Upper lobe of right lung (tissue), 1 donor: ENCODE measurements around the gene FUCA1. TPM values are rescaled to one million over a fixed set of nuclear protein-coding genes. Genes with fewer than 3 reads are reported as not detected.

Experiments used
- ATAC-seq: fragments of 200-7000 bp; cut with Tn5 transposase; one replicate; pipeline ENCODE4 v1.9.1; 2020; ENCODE audit warnings: mild to moderate bottlenecking, moderate library complexity
- DNase-seq: peaks from one replicate; pipeline ENCODE4 v3.0.0-alpha.2; 2020
- H3K27ac ChIP-seq: fragments of 200-600 bp; one replicate; pipeline ENCODE4 v1.8.0; 2022
- H3K27me3 ChIP-seq: fragments of 200-600 bp; one replicate; pipeline ENCODE4 v1.8.0; 2022; ENCODE audit warnings: mild to moderate bottlenecking
- H3K36me3 ChIP-seq: fragments of 200-600 bp; one replicate; pipeline ENCODE4 v1.8.0; 2022
- H3K4me1 ChIP-seq: fragments of 200-600 bp; one replicate; pipeline ENCODE4 v1.8.0; 2022
- H3K4me3 ChIP-seq: fragments of 200-600 bp; one replicate; pipeline ENCODE4 v1.8.0; 2022; ENCODE audit warnings: mild to moderate bottlenecking
- H3K9me3 ChIP-seq: fragments of 200-600 bp; one replicate; pipeline ENCODE4 v1.8.0; 2022
- intact Hi-C: fragments of 100-400 bp; cut with DNase I; formaldehyde crosslinking; loops from one replicate; pipeline ENCODE4 v1.11.0; 2022
- total RNA-seq: library from RNA; stranded (reverse); fragmentation: NEBNext Ultra II Directional; extraction: Animal tissue kit (Norgen Biotek cat#: 25700); gene quantifications from one replicate; pipeline ENCODE4 v1.2.1, GENCODE V29; 2021
- TF ChIP-seq, protein P1 (sequence below): fragments of 200-600 bp; IDR thresholded peaks from one replicate; pipeline ENCODE4 v1.8.0; 2022; ENCODE audit warnings: antibody characterized with exemption
- donor health status: DM: no; HTN: yes; CAD: no; lungs with severe emphysema.

Gene FUCA1
- total RNA-seq, 1 donor from 2014 or later = 44.4 TPM

DNA sequence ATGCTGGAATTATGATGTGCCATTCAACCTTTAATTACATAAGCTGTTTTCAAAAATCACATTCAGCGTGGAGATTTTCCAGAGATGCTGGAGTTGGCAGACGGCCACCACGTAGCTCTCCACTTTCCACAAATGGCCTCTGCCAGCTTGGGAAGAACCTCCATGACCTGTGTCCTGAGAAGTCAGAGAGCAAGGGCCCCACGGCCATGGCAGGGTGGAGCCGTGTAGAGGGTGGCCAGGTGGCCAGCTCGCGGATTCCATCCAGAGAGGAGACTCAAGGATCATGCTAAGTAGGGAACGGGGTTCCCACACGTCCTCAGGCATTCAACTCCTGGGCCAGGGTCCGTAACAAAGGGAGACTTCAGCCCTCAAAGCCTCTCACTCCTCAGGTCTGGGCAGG, 66.2 kb downstream of the FUCA1 start:
- ATAC-seq (no peak), DNase-seq (no peak)
- H3K9me3 ChIP-seq = no peaks in the 10 kb centered on the region
- peaks cover 23% of the 10 kb centered on the region for H3K4me1 ChIP-seq
- H3K36me3 ChIP-seq = peaks cover 19% of the 10 kb centered on the region
- no peaks in the 10 kb centered on the region for H3K27me3 ChIP-seq
- peak overlapping the region; percentile 98 for H3K27ac ChIP-seq
- intact Hi-C loops = no loop called here
- TF ChIP-seq, protein P1, sequence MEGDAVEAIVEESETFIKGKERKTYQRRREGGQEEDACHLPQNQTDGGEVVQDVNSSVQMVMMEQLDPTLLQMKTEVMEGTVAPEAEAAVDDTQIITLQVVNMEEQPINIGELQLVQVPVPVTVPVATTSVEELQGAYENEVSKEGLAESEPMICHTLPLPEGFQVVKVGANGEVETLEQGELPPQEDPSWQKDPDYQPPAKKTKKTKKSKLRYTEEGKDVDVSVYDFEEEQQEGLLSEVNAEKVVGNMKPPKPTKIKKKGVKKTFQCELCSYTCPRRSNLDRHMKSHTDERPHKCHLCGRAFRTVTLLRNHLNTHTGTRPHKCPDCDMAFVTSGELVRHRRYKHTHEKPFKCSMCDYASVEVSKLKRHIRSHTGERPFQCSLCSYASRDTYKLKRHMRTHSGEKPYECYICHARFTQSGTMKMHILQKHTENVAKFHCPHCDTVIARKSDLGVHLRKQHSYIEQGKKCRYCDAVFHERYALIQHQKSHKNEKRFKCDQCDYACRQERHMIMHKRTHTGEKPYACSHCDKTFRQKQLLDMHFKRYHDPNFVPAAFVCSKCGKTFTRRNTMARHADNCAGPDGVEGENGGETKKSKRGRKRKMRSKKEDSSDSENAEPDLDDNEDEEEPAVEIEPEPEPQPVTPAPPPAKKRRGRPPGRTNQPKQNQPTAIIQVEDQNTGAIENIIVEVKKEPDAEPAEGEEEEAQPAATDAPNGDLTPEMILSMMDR = no peak
- H3K4me3 ChIP-seq = peak overlapping the region; percentile 86

DNA sequence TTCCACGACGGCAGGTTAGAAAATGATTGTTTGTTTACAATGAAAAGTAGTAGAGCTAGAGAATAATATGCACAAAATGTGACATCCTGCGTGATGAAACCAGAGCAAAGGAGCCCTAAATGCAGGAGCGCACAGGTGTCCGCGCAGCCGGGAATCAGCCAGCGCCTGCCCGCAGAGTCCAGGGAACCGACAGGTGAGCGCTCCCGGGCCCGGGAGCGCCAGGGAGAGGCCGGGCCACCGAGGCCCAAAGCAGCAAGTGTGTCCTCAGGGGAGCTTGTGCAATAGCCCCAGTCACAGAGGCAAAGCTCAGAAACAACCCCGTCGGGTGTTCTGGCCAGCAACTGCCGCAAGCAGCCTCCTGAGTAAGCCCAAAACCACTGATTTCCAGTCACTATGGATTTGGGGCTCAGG, 66.7 kb downstream of the FUCA1 start:
- intact Hi-C loops = no loop called here
- peak; percentile 83 for DNase-seq
- ATAC-seq = peak; percentile 3

DNA sequence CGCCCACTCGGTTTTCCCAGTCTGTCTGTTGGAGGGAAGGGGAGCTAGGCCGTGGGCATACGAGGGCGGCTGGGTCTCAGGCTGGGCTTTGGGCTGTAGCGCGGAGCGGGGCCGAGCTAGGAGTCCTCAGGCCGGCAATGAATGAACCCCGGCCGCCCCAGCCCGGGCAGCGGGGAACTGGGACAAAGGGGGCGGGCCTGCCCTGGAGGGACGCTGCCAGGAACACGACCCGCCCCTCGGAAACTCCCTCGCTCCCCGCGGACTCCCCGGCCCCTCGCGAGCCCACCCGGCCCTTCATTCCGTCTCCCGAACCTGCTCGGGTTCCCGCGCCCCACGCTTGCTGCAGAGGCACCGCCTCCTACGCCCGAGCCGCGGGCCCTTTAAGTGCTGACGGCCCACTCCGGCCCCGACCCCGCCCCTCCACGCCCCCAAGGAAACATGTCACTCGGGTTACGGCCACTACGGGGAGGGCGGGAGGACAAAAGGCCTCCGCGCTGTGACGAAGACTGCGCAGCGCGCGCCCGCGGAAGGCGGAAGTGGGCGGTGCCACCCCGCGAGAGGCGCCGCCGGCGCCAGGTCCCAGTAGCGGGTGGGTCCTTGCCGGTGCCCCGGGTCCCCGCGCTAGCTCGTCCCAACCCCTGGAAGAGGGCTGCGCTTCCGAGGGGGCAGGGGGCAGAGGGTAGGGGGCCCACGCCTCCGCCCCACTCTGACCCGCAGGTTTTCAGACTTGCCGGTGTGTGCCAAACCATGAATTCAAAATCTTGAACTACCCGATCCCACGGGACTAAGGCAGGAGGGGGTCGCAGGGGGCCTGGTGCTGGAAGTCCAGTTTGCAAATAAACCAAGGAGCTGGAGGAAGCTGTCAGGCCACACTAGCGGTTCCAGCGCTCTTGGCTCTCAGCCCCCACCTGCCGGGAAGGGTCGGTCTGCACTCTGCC, 67.4 kb downstream of the FUCA1 start, which contains the start of gene GALE:
GALE (minus strand) TSS at position 355 of the 938 bp plus-strand sequence. CDS start 1,747 bp downstream, outside the sequence.
- peak; percentile 93 for ATAC-seq

More for the DNA sequence above, 66.7 kb downstream of the FUCA1 start:
- peaks cover 25% of the 10 kb centered on the region for H3K36me3 ChIP-seq
- peak overlapping the region; percentile 86 for H3K4me3 ChIP-seq
- H3K27me3 ChIP-seq = no peaks in the 10 kb centered on the region
- H3K9me3 ChIP-seq = no peaks in the 10 kb centered on the region
- H3K27ac ChIP-seq = peak overlapping the region; percentile 98
- H3K4me1 ChIP-seq = peaks cover 23% of the 10 kb centered on the region
- TF ChIP-seq, protein P1 = no peak

DNA sequence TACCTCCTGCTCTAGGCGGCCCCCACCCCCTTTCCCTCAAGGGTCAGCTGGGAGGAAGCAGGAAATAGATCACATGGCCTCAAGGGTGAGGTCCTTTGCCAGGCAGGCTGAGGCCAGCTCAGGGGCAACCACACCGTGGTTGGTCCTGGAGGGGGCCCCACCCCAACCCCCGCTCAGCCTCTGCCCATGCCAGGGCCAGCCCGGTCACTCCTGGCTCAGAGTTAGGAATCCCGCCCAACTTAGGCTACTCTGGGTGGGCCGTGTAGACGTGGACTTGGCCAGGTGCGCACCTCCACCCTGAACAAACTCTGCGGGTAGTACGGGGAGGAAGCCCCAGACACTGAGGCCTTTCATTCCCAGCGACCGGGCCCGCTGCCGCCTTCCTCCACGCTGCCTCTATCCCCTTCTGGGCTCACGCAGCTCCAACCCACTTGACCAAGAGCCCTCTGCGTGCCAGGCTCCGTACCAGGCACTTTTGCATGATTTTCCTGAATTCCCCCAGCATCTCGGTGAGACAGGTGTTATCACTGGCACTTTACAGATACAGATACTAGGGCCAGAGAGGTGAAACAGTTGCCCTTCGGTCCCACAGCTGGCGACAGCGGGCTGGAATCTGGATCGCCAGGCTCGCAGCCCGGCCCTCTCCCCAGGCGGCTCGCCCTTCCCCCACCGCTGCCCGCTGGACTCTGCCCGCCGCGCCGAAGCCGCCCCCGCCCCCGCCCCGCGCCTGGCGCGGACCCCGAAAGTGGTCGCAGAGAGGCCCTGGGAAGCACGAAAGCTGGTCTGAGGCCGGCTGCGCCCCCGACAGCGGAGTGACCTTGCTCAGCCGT, 68.3 kb downstream of the FUCA1 start:
- Histone ChIP-seq H3K4me1 (peaks cover 23% of the 10 kb centered on the region), H3K36me3 (peaks cover 32% of the 10 kb centered on the region), H3K27ac (peak overlapping the region; percentile 98), H3K9me3 (no peaks in the 10 kb centered on the region), H3K4me3 (peak overlapping the region; percentile 86), H3K27me3 (no peaks in the 10 kb centered on the region)
- intact Hi-C loops = no loop called here
- ATAC-seq (peak; percentile 78), DNase-seq (peak; percentile 94)
- TF ChIP-seq, protein P1 = no peak

More for the DNA sequence above, 67.4 kb downstream of the FUCA1 start, which contains the start of gene GALE:
- no peaks in the 10 kb centered on the region for H3K27me3 ChIP-seq
- TF ChIP-seq, protein P1 = no peak
- peaks cover 23% of the 10 kb centered on the region for H3K4me1 ChIP-seq
- H3K36me3 ChIP-seq = peaks cover 28% of the 10 kb centered on the region
- H3K4me3 ChIP-seq = peak within 1 kb of the TSS; percentile 86
- intact Hi-C loops = no loop called here
- H3K27ac ChIP-seq = peak within 1 kb of the TSS; percentile 98
- DNase-seq = peak; percentile 99
- H3K9me3 ChIP-seq = no peaks in the 10 kb centered on the region

DNA sequence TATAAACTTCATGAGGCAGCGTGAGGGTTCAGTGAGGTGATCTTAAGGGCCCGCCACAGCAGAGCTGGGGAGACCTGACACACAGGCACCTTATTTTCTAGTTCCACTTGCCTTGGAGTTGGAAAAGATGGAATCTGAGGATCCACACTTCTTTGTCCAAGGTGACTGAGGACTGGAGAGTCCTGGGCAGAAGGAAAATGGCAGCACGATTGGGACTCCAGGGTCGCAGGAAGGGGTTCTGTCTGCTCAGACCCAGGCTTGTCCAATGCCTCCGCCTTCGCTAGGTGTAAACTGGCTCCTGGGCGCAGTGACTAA, 68.9 kb downstream of the FUCA1 start:
- DNase-seq = no peak
- Histone ChIP-seq H3K27me3 (no peaks in the 10 kb centered on the region), H3K4me1 (peaks cover 23% of the 10 kb centered on the region), H3K9me3 (no peaks in the 10 kb centered on the region), H3K27ac (peak overlapping the region; percentile 98), H3K36me3 (peaks cover 38% of the 10 kb centered on the region), H3K4me3 (peak overlapping the region; percentile 86)
- intact Hi-C loops = no loop called here
- TF ChIP-seq, protein P1 = no peak
- no peak for ATAC-seq
